Stimulated activated CD4-positive, alpha-beta T cell treated with anti-CD3 and anti-CD28 coated beads, Interleukin-4, amount 100 ng/mL, for 4 hours (primary cell): ENCODE results near the gene IFFO2.
"Not testable (repeated sequence)": the region's sequence is repeated elsewhere in the genome, so short reads cannot be mapped to it uniquely, and the experiment has no call there.

Source experiments
- DNase-seq, 2 experiments: peaks; one replicate each; pipeline ENCODE4 v3.0.0-alpha.2; 2020

Gene IFFO2

GRCh38 chr1:18871401-18872070 lies 84.9 kb downstream of the IFFO2 start:
- no peak for DNase-seq

GRCh38 chr1:18870957-18871356 lies 85.5 kb downstream of the IFFO2 start:
- no peak for DNase-seq

DNA sequence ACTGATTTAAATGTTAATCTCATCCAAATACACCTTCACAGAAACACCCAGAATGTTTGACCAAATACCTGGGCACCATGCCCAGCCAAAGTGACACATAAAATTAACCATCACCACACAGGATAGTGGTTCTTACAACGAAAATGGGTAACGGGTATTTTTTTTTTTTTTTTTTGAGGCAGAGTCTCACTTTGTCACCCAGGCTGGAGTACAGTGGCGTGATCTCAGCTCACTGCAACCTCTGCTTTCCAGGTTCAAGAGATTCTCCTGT lies 85.9 kb downstream of the IFFO2 start:
- not testable (repeated sequence) for DNase-seq

DNA sequence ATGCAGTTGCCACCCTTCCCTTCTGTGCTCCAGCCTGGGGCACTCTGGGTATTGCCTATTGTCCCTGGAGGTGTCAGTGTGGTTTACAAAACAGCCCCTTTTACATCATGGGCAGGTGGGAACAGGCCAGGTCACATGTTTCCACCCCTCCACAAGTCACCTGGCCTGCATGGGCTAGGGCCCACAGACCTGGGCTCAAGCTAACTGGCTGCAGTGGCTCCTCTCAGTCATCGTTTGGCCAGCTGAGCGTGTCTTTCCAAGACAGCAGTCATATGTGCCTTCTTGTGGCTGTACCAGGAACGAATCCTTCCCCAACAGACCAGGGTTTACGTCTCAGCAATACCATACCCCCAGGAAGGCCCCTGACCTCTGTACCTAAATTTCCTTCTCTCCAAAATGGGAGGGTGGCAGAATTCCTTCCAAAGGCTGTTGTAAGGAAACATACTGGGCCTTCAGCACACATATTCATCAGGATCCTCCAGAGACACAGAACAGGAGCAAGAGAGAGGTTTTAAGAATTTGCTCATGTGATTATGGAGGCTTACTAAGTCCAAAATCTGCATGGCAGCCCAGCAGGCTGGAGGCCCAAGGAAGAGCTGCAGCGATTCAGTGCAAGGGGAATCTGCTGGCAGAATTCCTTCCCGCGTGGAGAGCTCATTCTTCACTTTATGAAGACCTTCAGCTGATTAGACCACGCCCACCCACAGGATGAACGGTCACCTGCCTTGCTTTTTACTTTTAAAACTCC lies 86.5 kb downstream of the IFFO2 start:
- DNase-seq: no peak

DNA sequence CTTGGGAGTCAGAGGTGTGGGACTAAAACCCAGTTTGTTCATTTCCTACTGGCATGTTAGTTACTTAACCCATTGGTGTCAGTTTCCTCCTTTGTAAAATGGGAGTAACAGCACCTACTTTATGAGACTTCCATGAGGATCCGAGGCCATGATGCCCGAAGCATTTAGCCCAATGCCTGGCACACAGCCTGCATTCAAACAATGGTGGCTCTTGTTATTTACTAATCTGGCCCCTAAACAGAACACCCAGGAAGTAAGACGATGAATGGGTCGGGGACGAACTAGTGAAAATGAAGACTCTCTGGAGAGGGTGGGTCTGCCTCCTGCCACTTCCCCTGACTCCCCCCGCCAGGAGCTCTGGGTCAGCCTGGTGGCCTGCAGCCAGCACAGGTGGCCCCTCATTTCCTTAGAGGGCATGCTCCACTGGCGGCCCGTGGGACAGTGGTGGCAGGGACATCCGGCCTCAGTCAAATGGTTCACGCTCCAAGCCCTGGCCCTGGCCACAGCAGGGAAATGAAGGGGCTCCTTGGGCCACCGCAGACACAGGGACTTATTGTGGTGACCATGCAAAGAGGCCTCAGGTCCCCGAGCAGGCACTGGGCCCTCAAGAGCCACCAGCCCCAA lies 87.6 kb downstream of the IFFO2 start:
- no peak for DNase-seq

DNA sequence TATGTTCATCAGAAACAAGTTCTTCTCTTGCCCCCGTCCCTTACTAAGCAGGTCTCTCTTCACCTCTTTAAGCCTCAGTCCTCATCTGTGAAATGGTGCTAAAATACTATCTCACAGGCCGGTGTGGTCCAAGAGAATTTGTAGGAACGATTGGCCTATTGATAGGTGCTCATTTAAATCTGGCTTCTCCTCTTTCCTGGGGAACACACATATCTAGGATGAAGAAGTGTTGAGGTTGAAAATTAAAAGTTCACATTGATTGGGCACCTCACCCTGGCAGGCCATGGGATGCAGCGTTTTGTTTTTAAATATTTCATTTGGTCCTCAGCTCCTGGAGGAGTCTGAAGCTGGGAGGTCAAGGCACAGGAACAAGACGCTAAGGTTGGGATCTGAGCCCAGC lies 88.1 kb downstream of the IFFO2 start:
- DNase-seq: no peak

- DNase-seq: no peak
Observed at GRCh38 chr1:18866846-18867245, 89.6 kb downstream of the IFFO2 start.

GRCh38 chr1:18866314-18866713 lies 90.2 kb downstream of the IFFO2 start:
- no peak for DNase-seq

DNA sequence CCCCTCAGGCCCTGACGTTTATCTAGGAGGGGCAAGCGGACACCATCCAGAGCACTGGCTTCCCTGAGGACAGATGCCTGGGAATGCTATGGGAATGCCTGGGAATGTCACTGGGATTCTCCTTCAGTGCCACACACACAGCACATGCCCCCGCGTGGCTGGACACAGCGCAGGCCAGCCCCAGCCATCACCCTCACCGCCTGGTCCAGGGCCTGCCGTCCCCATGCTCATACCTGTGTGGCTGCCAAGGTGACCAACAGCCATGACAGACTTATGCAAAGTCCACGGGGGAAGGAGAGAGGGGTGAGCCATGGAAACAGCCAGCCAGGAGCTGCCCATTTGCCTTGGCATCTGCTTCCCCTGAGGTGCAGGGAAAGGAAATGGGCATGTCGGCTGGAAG lies 91.3 kb downstream of the IFFO2 start:
- DNase-seq: no peak

DNA sequence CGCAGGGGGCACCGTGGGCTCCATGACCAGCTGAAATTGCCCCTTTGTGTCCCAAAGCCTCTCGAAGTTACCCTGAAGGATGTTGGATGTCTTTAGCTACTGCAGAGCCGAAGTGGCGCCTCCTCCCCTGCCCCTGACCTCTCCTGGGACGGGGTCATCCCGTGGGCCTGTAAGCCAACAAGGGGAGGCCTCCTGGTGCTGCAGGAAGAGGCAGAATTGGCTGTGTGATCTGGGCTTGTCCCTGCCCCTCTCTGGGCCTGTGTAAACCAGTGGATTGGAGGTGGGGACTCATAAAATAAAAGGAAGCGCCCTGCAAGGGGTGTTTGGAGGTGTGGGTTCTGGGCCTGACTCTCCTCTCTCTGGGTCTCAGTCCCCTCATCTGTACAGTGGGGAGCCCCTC lies 94.9 kb downstream of the IFFO2 start:
- DNase-seq: no peak

DNA sequence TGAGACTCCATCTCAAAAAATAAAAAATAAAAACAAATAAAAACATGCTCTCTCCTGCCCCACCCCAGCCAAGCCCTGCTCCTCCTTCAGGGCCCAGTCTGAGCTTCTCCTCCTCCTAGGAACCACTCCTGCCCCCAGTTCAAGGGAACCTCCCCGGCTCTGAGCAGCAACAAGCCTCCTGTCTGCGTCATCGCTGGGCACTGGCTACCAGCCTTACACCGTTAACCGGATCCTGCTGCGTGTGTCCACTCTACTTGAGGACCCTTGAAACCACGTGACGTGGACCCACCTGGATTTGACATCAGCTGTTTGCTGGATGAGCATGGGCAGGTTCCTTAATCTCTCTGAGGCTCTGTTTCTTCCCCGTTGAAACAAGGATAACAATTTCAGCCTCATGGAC lies 95.4 kb downstream of the IFFO2 start:
- no peak for DNase-seq

GRCh38 chr1:18859560-18859959 lies 96.9 kb downstream of the IFFO2 start, which contains the start of gene TAS1R2:
TSS of gene TAS1R2 (minus strand) at chr1:18859660. CDS start at chr1:18859660, 0 bp downstream.
- no peak for DNase-seq

DNA sequence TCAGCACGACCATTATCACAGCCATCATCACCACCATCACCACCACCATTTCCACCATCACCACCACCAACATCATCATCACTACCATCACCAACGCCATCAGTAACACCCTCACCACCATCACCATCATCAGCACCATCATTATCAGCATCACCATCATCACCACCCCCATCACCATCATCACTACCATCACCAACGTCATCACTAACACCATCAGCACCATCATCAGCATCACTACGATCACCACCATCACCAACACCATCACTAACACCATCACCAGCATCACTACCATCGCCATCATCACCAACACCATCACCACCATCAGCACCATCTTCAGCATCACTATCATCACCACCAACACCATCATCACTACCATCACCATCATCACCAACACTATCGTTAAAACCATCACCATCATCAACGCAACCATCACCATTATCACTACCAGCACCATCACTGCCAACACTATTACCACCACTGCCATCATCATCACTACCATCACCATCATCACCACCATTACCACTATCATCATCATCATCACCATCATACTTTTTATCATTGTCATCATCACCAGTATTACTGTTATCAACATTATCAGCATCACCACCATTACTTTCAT lies 98.3 kb downstream of the IFFO2 start:
- no peak for DNase-seq

GRCh38 chr1:18856435-18856834 lies 100.0 kb downstream of the IFFO2 start:
- no peak for DNase-seq

DNA sequence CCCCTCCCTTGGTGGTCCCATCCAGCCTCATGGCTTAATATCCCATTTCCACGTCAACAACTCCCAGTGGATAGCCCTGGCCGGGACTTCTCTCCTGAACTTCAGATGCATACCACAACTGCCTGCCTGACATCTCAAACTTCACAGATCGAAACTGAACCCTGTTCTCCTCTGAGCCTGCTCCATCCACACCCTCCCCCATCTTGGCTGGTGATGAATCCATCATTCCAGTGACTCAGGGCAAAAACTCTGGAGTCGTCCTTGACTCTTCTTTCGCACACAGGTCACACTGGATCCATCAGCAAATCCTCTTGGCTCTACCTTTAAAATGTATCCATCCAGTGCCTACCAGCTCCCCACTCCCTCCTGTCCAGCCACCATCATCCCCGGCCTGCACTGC lies 100.9 kb downstream of the IFFO2 start:
- no peak for DNase-seq

DNA sequence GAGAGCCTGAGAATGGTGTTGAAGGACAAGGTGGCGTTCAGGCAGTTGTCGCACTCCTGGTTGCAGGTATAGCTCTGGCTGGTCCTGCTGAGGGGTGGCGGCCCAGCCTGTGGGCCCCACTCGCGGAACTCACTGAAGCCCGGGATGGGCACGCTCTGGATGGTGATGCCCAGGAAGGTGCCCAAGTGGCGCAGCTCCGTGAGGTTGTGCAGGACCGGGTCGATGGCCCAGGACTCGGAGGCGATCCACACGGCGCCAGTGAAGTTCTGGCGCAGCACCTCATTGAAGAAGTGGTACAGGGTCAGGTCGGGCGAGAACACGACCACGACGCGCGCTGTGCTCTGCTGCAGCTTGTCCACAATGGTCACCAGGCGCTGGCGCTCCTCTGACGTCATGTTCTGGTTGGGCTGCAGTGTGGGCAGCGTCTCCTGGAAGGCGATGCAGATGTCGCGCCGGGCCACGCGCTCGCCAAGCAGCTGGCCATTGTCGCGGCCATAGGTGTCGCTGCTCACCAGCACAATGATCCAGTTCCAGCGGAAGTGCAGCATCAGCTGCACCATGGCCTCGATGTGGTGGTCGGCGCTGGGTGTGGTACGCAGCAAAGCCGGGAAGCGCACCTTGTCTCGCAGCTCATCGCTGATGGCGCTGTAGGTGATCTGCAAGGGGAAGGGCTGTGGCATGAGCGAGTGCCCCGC lies 102.0 kb downstream of the IFFO2 start:
- DNase-seq: no peak
